Type B pancreatic cell (in vitro differentiated cells): ENCODE results near the gene NACC1. TPM values are rescaled to one million over a fixed set of nuclear protein-coding genes. Genes with fewer than 3 reads are reported as not detected.

Experiments used
- DNase-seq: peaks from one replicate; pipeline ENCODE4 v3.0.0; 2021; ENCODE audit warnings: mixed read lengths; ENCODE audit not compliant: unreplicated experiment; ENCODE audit errors: extremely low spot score
- H3K27ac Mint-ChIP-seq: 2 replicates; pipeline ENCODE4 v1.8.0; 2021; ENCODE audit warnings: mild to moderate bottlenecking, mixed read lengths
- H3K27me3 Mint-ChIP-seq: 2 replicates; pipeline ENCODE4 v1.8.0; 2021; ENCODE audit warnings: mixed read lengths
- H3K36me3 Mint-ChIP-seq: 2 replicates; pipeline ENCODE4 v1.8.0; 2021; ENCODE audit warnings: mixed read lengths
- H3K4me1 Mint-ChIP-seq: one replicate; pipeline ENCODE4 v1.8.0; 2021; ENCODE audit warnings: mixed read lengths; ENCODE audit not compliant: unreplicated experiment
- H3K4me3 Mint-ChIP-seq: 2 replicates; pipeline ENCODE4 v1.8.0; 2021; ENCODE audit warnings: mild to moderate bottlenecking, mixed read lengths
- H3K9me3 Mint-ChIP-seq: 2 replicates; pipeline ENCODE4 v1.8.0; 2021; ENCODE audit warnings: mixed read lengths
- CTCF ChIP-seq: fragments of 200-600 bp; sonication (generic); conservative IDR thresholded peaks from 2 replicates; pipeline ENCODE4 v1.5.0; 2021; ENCODE audit warnings: antibody characterized with exemption, mild to moderate bottlenecking
- total RNA-seq: library from RNA; stranded (reverse); gene quantifications from 2 replicates; pipeline ENCODE4 v1.2.1, GENCODE V29; 2021; ENCODE audit warnings: low replicate concordance

NACC1 gene
- total RNA-seq, 1 donor from 2014 or later: 66.8 TPM

GRCh38 chr19:13153569-13154240 is 35.6 kb downstream of the NACC1 start:
- peaks cover 20% of the 10 kb centered on the region for H3K36me3 Mint-ChIP-seq

GRCh38 chr19:13154241-13154778 is 36.2 kb downstream of the NACC1 start:
- Mint-ChIP-seq H3K4me1 (peaks cover 13% of the 10 kb centered on the region), H3K9me3 (no peaks in the 10 kb centered on the region), H3K36me3 (peaks cover 20% of the 10 kb centered on the region), H3K27me3 (peaks cover 25% of the 10 kb centered on the region), H3K27ac (peak overlapping the region; percentile 98), H3K4me3 (peak overlapping the region; percentile 99)
- TF ChIP-seq CTCF: no peak
- no peak for DNase-seq

More at GRCh38 chr19:13153569-13154240, 35.6 kb downstream of the NACC1 start:
- peaks cover 18% of the 10 kb centered on the region for H3K4me1 Mint-ChIP-seq
- no peak for TF ChIP-seq CTCF
- H3K27ac Mint-ChIP-seq: peak overlapping the region; percentile 100
- H3K9me3 Mint-ChIP-seq: no peaks in the 10 kb centered on the region
- no peak for DNase-seq
- H3K27me3 Mint-ChIP-seq: peaks cover 25% of the 10 kb centered on the region
- H3K4me3 Mint-ChIP-seq: peak overlapping the region; percentile 99

- H3K27ac Mint-ChIP-seq: peak overlapping the region; percentile 98
Observed at GRCh38 chr19:13154911-13155471, 36.9 kb downstream of the NACC1 start.

DNA sequence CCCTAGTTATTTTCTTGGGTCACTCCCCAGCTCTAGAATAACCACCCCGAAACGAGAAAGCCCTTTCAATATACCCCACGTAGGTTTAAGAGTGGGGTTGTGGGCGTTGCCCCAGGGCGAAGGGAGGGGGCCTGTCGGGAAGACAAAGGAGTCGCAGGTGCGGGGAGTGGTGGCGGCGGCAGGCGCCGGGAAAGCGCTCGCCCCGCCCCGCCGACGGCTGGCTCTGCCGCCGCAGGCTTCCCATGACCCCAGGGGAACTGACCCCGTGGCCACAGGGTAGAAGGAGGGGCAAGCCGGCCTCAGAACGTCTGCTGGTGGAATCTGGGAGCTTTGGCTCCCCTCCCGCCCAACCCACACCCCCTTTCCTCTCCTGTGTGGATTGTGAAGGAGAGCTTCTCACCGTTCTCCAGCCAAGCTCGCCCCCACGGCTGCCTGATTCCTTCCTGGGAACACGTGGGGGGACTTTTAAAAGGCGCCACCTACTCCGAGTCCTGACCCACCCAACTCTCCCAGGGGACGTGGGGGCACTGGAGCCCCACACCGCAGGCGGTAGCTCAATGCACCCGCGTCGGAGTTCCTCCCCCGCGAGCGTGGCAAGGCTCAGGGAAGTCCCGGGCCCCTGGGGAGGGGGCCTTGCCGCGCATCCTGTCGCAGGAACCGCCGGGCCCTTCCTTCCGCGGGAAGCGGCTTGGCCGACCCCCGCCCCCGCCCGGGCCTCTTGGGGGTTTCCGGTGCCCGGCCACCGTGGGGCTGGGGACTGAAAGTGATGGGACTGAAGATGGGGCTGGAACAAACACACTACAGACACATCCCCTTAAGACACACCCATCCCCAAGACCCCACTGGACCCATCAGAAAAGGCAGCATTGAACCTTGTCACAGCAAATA is 37.7 kb downstream of the NACC1 start:
- H3K9me3 Mint-ChIP-seq: no peaks in the 10 kb centered on the region
- no peak for TF ChIP-seq CTCF
- peak overlapping the region; percentile 98 for H3K27ac Mint-ChIP-seq
- peaks cover 25% of the 10 kb centered on the region for H3K27me3 Mint-ChIP-seq
- peaks cover 10% of the 10 kb centered on the region for H3K4me1 Mint-ChIP-seq
- peak overlapping the region; percentile 99 for H3K4me3 Mint-ChIP-seq
- DNase-seq: peak; percentile 84
- H3K36me3 Mint-ChIP-seq: peaks cover 20% of the 10 kb centered on the region

More at GRCh38 chr19:13154911-13155471, 36.9 kb downstream of the NACC1 start:
- peaks cover 25% of the 10 kb centered on the region for H3K27me3 Mint-ChIP-seq
- no peaks in the 10 kb centered on the region for H3K9me3 Mint-ChIP-seq
- peak overlapping the region; percentile 99 for H3K4me3 Mint-ChIP-seq
- peaks cover 20% of the 10 kb centered on the region for H3K36me3 Mint-ChIP-seq
- peaks cover 10% of the 10 kb centered on the region for H3K4me1 Mint-ChIP-seq
- TF ChIP-seq CTCF: peak; percentile 43
- peak; percentile 87 for DNase-seq

- peaks cover 3% of the 10 kb centered on the region for H3K36me3 Mint-ChIP-seq
- no peaks in the 10 kb centered on the region for H3K9me3 Mint-ChIP-seq
- DNase-seq: no peak
- peaks cover 7% of the 10 kb centered on the region for H3K27me3 Mint-ChIP-seq
- H3K4me1 Mint-ChIP-seq: peaks cover 20% of the 10 kb centered on the region
- peak overlapping the region; percentile 6 for H3K27ac Mint-ChIP-seq
- peak overlapping the region; percentile 14 for H3K4me3 Mint-ChIP-seq
- TF ChIP-seq CTCF: no peak
Observed at GRCh38 chr19:13159713-13160112, 41.6 kb downstream of the NACC1 start.
